ENCODE data around the gene PRAC2.

- TF ChIP-seq POLR2A (IDR thresholded peaks at IDR 0.05; ENCODE audit: low read depth) = no peak
- TF ChIP-seq CTCF (IDR thresholded peaks at IDR 0.05) = no peak
- TF ChIP-seq POLR2AphosphoS5 (IDR thresholded peaks at IDR 0.05) = no peak
- TF ChIP-seq EP300 (IDR thresholded peaks at IDR 0.05) = no peak
These were observed 33.9 kb downstream of the PRAC2 start for GRCh38 chr17:48756830-48757251.
